KG1 (cell line): ENCODE data around the gene NPAS2.

ENCODE experiments used
- DNase-seq: peaks from one replicate; lab custom pipeline; 2025; lab: John Stamatoyannopoulos, UW

Gene NPAS2

DNA sequence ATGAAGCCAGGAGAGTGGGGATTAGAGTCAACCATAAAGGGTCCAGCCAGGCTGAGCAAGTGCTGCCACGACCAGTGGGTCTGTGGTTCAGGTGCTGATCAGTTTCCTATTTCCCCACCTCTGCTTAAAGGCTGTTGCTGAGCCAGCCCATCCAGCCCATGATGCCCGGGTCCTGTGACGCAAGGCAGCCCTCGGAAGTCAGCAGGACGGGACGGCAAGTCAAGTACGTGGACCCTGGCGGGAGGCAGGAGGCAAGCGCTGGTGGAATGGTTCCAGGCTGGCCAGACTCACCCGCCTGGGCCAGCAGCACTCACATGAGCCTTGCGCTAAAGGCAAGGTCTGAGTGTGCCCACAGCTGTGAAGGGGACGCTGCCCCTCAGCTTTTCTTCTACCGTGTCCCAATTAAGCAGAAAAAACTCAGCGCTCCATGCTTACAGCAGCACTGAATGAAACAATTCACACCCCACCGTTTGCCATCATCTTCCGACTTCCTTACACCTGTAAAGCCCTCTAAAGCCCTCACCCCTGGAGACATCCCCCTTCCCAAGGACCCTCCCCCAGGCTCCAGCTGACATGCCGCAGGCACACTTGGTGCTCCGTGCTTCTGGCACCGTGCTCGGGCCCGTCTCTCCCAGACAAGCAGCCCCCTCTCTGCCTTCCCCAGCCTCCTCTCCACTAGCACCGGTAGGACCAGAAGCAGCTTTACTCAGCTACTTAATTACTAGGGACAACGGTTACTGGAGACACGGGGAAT is 170.9 kb downstream of the NPAS2 start:
- no peak for DNase-seq

DNA sequence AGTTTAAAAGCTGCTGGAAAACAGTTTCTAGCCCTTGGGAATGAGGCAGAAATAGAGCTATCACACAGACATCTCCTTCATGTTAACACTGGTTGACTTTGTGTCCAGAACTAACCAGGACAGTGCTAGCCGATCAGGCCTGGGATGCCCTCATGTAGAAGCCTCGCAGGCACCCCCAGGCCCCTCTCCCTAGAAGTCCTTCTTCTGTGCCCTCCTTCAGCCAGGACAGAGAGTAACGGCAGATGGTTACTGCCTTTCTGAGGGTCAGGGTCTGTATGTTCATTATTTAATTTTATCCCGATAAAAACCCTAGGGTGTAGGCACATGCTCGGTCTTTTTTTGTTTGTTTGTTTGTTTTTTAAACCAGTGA is 171.4 kb downstream of the NPAS2 start:
- DNase-seq = no peak

DNA sequence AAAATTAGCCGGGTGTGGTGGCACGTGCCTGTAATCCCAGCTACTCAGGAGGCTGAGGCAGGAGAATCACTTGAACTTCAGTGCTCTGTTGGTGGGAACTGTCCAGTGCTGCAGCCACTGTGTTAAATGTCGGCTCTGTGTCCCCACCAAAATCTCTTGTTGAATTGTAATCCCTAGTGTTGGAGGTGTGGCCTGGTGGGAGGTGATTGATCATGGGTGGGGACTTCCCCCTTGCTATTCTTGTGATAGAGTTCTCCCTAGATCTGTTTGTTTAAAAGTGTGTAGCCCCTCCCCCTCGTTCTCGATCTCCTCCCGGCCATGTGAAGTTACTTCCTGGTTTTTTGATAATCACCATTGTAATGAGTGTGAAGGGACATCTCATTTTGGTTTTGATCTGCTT is 172.3 kb downstream of the NPAS2 start:
- no peak for DNase-seq

DNA sequence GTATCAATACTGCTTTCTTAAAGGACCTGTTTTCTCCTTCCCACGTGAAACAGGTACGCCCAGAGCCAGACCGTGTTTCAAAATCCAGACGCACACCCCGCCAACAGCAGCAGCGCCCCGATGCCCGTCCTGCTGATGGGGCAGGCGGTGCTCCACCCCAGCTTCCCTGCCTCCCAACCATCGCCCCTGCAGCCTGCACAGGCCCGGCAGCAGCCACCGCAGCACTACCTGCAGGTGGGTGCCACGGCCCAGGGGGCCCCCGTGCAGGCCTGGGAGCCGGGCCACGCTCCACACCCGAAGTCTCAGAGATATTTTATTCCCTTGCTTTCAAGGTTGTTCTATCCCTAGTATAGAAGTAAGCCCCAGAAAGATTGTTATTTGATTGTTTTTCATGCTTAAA is 173.4 kb downstream of the NPAS2 start:
- DNase-seq = no peak

DNA sequence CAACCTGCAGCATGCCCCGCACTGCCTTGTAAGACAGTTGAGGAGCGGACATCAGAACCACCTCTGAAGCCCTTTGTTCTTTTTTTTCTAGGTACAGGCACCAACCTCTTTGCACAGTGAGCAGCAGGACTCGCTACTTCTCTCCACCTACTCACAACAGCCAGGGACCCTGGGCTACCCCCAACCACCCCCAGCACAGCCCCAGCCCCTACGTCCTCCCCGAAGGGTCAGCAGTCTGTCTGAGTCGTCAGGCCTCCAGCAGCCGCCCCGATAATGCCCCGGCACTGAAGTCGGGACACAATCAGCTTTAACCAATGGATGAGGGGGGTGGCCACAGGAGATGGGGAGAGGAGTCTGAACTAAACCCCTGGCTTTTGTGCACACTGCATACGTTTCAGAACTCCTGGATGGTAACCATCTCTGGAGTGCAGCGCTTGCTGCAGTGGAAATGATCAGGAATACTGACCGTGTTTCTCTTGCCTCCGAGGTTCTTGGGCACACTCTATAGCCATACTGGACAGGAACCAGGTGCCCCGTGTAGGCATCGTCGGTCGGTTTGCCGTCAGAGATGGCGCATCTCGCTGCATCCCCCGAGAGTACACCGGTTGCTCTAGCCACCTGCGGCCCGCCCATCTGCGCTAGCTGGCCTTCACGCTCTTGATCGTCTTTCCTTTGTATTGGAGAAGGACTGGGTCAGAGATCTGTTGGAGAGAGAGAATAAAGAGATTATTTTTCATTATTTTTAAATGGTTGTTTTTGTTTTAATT is 175.6 kb downstream of the NPAS2 start:
- no peak for DNase-seq

DNA sequence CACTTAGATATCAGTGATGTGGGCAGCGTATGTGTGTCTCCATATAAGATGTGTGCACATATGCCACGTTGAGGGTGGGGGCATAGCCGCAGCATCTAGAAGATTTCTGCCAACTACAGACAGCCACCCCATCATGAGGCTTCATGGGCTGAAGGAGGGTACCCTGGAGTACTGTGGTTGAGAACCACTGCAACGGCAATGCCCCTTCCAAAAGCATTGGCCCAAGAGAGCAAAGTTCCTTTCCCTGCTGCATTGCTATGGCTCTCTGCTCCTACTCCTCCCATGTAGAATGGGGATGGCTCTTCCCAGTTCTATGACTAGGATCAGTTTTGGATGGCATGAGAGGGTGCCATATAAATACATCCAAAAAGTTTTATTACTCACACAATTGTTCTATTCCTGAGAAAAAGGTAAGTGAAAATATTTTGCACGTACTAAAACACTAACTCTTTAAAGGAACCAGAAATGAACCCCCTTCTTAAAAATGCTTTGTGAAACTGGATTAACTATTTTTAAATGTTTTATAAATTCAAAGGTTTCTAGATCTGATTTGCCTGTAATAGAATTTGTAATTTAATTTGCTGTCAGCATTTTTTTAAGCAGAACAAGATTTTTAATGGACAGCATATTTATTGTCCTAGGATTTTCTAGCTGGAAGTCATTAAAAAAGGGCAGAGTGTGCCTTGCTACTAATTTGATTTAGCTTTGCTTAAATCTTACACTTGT is 177.7 kb downstream of the NPAS2 start:
- DNase-seq = no peak

DNA sequence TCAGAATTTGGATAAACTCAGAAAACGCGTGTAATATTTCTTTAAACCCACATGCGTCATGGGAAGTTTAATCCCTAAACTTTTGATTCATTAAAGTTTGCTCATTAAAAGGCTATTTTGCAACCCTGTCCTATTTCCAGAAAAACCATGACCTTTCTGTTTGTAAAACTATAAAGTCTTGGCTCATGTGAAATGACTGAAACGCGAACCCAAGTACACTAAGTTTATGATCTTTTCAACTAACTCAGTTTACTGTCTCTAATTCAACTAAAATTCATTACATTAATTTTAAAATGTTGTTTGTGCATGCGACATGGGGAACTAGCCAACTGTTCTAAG is 178.3 kb downstream of the NPAS2 start:
- DNase-seq = no peak

DNA sequence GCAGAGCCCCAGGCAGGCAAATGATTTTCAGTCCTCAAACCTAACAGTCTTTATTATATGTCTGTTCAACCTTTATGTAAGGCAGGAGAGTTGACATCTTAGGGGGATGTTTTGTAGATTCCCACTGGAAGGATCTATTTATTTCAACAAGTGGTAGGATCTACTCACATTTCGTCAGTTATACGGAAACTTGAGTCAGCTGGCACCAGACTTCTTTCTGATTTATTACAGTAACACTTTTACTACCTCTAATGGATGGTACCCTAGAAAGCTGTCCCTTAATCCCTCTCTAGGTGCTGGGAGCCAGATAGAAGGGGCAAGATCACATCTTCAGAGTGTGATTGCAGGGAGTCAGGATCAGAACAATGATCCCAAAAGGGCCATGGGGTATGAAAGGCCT is 180.1 kb downstream of the NPAS2 start:
- DNase-seq = no peak

DNA sequence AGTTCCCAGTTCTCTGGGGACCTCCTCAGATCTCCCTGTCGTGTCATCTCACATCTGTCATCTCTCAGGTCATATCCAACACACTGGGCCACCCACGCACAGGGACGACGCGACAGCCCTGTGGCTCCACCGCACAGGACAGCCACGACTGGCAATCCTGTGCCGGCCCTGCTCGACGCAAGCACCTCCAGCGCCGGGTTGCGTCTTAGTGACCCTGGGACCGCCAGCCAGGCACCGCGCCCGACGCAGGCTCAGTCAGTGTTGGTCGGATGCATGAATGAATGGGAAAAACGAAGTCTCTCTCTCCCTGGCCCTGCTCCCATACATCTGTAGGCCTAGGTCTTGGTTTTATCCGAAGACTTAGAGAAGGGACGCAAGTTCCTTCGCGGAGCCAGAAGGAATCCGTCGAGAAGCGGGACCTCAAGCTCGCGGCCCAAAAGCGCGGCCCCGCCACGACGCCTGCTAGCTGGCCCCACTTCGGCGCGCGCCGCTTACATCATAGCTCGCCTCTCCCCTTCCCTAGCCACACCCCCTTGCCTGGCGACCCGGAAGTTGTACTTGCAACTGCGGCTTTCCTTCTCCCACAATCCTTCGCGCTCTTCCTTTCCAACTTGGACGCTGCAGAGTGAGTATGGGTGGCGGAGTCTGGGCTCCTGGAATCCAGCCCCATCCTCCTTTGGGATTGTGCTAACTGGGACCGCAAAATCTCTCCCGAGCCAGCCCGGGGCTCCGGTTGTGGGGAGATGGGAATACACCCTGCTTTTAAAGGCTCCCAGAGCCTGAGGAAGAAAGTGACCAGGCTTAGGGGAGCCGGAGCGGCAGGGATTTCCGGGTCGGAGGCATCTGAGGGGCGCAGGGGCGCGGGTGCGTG is 182.0 kb downstream of the NPAS2 start, which contains the start of gene RPL31:
Gene RPL31 (plus strand): TSS at position 599 of the 871 bp plus-strand sequence. CDS start 413 bp downstream, outside the sequence.
- peak; percentile 88 for DNase-seq

DNA sequence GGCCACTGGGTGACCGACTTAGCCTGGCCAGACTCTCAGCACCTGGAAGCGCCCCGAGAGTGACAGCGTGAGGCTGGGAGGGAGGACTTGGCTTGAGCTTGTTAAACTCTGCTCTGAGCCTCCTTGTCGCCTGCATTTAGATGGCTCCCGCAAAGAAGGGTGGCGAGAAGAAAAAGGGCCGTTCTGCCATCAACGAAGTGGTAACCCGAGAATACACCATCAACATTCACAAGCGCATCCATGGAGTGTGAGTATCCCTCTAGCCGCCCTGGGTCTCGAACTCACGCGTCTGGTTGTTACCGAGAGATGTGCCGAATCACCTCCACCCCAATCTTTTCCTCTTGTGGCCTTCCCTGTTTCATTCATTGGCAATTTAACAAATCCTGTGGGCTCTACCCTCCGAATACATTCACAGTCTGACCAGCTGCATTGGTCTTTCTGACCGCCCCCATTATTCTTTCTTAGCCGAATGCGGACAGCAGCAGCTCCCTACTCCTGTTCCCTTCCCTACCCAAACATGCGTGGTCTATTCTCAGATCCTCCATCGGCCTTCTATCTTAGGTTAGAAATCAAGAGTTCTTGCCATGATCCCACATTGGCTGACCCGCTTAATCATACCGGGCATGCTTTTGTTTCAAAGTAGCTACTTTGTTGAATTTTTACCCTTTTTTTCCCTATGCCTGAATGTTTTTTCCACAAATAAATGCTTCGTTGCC is 182.8 kb downstream of the NPAS2 start:
- DNase-seq = no peak

DNA sequence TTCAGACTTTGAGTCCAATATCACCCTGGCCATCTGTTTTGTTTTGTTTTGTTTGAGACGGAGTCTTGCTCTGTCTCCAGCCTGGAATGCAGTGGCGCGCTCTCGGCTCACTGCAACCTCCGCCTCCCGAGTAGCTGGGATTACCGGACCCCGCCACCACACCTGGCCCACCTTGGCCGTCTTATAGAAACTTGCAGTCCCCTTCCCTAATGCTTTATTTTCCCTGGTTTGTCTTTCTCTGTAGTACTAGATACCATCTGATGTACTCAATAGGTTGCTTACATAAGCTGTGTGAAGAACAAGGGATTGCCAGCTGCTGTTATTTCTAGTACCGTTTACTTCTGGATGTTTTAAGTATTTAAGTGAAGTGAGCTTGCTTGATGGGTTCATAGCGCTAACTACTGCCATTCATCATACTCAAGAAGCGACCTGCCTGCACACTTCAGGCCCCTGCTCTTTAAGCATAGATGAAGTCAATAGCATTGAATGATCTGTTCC is 183.4 kb downstream of the NPAS2 start:
- no peak for DNase-seq

DNA sequence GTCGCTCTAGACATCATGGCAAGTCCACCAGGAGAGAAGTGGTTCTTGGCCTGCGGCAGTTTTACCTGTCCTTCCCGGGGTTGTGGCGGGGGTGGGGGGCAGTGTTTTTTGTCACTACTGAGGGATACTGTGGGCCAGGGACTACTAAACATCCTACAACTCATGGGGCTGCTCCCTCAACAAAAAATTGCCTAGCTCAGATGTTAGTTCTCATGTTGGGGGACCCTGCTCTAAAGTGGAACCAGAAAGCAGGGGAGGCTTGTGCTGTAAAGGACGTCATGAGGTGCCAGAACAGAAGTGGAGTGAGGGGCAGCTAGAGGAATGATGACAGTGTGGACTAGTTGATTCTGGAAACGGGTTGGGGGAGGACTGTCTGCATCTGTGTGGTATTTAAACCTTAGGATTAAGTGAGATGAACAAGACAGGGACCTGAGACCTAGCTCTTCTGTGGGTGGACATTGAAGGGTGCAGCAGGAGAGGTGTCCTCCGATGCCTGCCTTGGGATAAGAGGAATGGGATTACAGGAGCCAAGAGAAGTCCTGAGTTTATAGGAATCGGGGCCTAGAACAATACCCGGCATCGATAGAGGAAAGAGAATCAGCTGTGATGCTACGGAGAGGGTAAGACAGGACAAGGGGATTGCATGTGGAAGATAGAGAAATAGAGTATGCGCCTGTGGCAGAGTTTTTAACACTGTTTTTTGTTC is 184.8 kb downstream of the NPAS2 start:
- DNase-seq = no peak

DNA sequence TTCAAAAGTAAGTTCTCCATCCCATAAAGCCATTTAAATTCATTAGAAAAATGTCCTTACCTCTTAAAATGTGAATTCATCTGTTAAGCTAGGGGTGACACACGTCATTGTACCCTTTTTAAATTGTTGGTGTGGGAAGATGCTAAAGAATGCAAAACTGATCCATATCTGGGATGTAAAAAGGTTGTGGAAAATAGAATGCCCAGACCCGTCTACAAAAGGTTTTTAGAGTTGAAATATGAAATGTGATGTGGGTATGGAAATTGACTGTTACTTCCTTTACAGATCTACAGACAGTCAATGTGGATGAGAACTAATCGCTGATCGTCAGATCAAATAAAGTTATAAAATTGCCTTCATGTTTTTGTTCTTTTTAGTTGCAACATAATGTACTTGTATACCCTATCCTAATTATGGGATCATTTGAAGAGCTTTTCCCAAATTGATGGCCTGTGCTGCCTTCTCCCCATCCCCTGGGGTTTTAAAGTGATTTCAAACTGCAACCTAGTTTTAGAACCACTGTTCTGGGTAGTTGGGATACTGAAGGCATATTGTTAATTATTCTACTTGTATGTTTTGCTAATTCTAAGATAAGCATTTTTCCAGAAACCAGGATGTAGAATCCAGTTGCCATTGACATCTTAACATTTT is 186.3 kb downstream of the NPAS2 start:
- no peak for DNase-seq

DNA sequence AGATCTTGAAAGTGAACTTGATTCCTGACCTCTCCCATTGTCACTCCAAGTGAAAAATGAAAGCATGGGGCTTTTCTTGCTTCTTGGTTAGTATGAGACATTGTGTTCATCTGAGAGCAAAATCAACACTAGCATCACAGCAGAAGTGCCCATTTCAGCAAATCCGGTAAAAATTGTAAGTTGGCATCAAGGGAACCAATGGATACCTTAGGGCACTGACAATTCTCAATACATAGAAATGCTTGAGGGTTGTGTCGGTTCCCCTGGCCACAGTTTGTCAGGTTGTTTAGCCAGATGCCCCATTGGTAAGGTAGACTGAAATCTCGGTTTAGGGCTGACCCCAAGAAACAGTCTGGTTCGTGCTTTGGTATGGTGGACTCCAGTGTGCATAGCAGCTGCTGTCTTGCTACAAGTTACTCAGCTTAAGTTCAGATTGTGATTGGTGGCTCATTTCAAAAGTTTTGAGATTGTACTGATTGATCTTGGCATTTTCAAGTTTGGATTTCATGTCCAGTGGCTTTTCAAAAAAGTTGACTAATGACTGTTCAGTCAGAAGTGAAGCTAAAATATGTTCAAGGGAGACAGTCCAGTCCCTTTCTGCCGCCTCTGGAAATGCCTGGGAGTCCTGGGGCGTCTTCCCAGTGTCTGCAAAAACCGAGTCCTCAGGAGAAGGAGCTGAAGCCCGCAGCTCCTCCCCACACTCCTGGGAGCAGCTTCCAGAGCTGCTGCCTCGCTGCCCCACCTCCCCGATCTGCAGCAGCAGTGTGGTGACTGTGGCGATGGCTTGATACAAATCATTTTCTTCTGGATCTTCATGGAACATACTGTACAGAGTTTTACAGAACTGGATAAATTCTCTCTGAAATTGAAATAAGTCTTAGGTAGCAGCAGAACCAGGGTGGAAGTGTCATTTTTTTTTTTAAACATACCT is 187.7 kb downstream of the NPAS2 start:
- no peak for DNase-seq

DNA sequence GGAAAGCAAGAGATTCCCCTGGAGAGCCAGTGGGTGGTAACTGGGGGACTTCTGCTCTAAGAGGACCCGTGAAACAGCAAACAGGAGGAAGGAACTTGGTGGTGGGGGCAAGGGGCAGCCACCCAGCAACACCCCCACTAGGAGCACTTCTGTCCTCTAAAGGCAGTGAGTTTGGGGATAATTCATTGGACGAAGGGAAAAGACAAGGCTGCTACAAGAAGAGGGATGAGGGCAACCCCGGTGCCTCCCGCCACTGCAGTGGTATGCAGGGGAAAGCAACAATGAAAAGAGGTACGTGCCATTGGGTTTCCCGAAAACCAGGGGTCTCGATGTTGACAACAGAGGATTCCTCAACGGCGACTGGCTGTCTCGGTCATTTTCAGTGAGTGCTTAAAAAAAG is 191.2 kb downstream of the NPAS2 start:
- DNase-seq = no peak

DNA sequence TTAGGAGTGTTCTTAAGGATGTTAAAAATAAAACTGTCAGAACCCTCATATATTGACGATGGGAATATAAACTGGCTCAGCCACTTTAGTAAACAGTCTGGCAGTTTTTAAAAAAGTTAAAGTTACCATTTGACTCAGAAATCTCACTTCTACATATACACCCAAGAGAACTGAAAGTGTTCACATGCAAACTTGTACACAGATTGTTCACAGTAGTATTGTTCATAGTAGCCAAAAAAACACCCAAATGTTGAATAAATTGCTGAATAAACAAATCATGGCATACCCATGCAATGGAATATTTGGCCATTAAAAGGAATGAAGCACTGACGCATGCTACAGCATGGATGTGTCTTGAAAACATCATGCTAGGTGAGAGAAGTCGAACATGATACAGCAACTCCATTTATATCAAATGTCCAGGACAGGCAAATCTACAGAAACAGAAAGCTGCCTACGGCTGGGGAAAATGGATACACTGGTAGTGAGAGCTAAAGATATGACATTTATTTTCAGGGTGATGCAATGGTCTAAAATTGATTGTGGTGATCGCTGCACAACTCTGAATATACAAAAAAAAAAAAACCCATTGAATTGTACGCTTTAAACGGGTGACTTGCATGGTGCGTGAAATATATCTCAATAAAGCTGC is 192.2 kb downstream of the NPAS2 start:
- DNase-seq = no peak

DNA sequence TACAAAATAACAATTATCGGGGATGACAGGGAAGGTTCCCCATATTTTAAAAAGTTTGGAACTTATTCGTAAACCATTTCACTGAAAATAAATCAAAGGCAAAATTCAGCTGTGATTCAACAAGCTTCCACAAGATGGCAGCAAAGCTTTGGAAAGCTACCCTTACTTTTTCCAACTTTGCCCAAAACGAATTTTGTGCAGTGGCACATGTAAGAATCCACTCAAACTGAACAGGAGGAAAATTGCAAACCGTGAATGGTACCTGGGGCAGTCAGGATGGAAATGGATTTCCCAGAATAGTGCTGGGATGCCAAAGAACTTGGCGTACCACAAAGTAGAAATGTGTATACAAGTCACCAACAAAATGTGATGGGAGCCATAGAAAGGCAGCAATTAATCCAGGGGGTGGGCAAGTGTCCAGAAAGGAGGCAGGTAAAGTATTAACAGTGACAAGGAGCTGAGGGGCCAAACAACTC is 192.8 kb downstream of the NPAS2 start:
- DNase-seq = peak; percentile 19

DNA sequence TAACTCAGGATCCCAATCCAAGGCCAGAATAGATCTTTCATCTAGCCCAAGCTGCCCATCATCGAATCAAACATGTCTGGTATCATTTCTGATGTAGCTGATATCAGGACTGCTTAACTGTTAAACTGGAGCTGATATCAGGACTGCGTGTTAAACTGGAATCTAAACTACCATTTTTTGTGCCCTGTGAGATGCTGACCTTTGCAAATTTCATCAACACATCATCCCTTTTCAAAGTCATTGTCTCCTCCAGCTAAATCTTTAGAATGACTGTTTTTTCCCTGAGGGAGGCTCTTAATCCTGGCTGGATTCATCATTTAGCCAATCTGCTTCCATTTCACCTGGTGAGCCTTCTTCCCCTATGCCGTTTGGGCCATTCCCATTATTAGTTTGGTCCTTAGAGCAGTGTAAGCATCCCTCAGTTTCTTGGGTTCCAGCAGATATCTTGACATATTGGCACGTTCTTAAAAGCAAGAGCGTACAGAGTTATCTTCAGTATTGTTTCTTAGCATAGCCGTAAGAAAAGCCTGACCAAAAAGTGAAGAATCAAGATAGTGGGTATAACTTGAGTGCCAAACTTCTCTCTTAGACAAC is 194.4 kb downstream of the NPAS2 start:
- DNase-seq = no peak
